Breast epithelium (tissue), 3 donors: ENCODE measurements around the gene TMTC3.
A peak's percentile ranks its signal among the peaks of the same experiment; 100 is the strongest.

Experiments used
- POLR2A ChIP-seq: fragments of 450-650 bp; IDR thresholded peaks from one replicate; pipeline ENCODE4 v1.6.1; 2016; ENCODE audit warnings: antibody characterized with exemption, mild to moderate bottlenecking, moderate library complexity
- POLR2AphosphoS5 ChIP-seq, 3 donors: sonication (generic); formaldehyde crosslinking; IDR thresholded peaks; one replicate each; pipeline ENCODE4 v1.6.1; 2017; ENCODE audit warnings: antibody characterized with exemption in 3 of 3
- TF ChIP-seq, protein P1 (sequence below), 3 donors: fragments of 450-650 bp; IDR thresholded peaks; one replicate each; pipeline ENCODE4 v1.5.1; 2016 to 2017; ENCODE audit warnings: antibody characterized with exemption in 3 of 3, mild to moderate bottlenecking in 3 of 3, moderate library complexity in 3 of 3

DNA sequence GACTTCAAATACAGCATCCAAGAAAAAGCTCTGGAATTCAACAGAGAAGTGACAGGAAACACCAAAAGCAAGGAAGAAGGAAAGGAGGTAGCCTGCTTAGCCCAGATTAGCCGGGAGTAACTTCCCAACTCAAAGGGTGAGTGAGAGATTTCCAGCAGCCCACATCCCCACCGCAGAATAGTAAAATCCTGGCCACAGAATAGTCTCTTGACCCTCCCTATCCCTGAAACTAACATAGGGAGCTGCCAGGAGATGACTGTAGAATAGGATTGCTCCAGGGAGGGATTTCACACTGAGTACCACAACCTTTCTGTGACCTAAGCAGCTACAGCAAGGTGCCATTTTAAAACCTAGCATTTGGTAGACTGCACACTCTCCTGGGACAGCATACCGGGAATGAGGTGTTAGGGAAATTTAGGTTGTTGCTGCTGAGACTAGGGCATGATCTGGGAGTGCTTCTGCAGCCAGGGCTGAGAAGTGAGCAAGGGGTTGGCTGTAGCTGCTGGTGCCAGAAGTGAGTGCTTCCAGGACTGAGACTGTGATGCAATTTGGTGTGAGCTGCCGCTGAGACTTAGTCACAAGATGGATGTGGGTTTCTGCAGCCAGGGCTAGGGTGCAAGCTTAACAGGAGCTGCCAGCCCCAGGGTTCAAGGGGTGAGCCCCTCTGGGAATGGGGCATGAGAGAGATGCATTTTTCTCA lies 66.0 kb downstream of the TMTC3 start:
- TF ChIP-seq POLR2A (no peak), POLR2AphosphoS5 (IDR thresholded peaks at IDR 0.05) (peak in 2 of 3 donors; percentile 33 to 56)
- TF ChIP-seq, protein P1, sequence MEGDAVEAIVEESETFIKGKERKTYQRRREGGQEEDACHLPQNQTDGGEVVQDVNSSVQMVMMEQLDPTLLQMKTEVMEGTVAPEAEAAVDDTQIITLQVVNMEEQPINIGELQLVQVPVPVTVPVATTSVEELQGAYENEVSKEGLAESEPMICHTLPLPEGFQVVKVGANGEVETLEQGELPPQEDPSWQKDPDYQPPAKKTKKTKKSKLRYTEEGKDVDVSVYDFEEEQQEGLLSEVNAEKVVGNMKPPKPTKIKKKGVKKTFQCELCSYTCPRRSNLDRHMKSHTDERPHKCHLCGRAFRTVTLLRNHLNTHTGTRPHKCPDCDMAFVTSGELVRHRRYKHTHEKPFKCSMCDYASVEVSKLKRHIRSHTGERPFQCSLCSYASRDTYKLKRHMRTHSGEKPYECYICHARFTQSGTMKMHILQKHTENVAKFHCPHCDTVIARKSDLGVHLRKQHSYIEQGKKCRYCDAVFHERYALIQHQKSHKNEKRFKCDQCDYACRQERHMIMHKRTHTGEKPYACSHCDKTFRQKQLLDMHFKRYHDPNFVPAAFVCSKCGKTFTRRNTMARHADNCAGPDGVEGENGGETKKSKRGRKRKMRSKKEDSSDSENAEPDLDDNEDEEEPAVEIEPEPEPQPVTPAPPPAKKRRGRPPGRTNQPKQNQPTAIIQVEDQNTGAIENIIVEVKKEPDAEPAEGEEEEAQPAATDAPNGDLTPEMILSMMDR (IDR thresholded peaks at IDR 0.05), result no peak
